ENCODE measurements around the gene CARD9. TPM values are rescaled to one million over a fixed set of nuclear protein-coding genes. Genes with fewer than 3 reads are reported as not detected.

Gene CARD9
- total RNA-seq, 1 donor from 2014 or later: 17.6 TPM

DNA sequence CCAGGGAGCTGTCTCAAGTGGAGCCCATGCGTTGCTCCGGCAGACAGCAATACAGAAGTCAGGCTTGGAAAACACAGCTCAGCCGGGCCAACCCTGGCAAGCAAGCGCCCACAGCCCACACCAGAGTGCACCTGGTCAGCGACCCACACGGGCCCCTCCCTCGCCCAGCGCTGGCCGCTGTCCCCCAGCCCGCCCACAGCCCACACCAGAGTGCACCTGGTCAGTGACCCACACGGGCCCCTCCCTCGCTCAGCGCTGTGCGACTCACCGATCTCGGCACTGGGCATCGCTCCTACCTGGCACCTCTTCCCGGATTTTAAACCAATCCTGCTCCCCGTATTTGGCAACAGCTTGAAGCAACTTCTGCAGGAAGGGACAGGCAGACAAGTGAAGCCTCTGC, 13.7 kb upstream of the CARD9 start:
- no peak overlapping the region for H3K27ac Mint-ChIP-seq
- DNase-seq (ENCODE audit: low spot score): no peak
- H3K27me3 Mint-ChIP-seq (ENCODE audit: low read depth): no peaks in the 10 kb centered on the region
- intact Hi-C loops (cut with micrococcal nuclease): no loop called here
- no peak overlapping the region for H3K4me3 Mint-ChIP-seq (ENCODE audit: low read depth)
- peaks cover 19% of the 10 kb centered on the region for H3K4me1 Mint-ChIP-seq (ENCODE audit: low read depth)
- H3K9me3 Mint-ChIP-seq: no peaks in the 10 kb centered on the region
- peaks cover 79% of the 10 kb centered on the region for H3K36me3 Mint-ChIP-seq (ENCODE audit: low read depth)

DNA sequence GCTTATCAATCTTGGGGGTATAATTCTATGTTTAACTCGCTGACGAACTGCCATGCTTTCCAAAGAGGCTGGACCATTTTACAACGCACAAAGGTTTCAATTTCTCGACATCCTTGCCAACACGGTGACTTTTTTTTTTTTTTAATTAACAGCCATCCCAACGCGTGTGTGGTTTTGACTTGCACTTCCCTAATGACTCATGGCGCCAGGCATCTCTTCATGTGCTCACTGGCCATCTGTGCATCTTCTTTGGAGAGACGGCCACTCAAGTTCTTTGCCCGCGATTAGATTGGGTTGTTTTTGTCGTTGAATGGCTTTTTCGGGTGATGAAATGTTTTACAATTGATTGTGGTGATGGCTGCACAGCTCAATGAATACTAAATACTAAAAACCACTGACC, 12.5 kb upstream of the CARD9 start:
- no peak for DNase-seq (ENCODE audit: low spot score)
- H3K36me3 Mint-ChIP-seq (ENCODE audit: low read depth): peaks cover 74% of the 10 kb centered on the region
- no peaks in the 10 kb centered on the region for H3K9me3 Mint-ChIP-seq
- H3K27me3 Mint-ChIP-seq (ENCODE audit: low read depth): no peaks in the 10 kb centered on the region
- H3K27ac Mint-ChIP-seq: no peak overlapping the region
- peaks cover 19% of the 10 kb centered on the region for H3K4me1 Mint-ChIP-seq (ENCODE audit: low read depth)
- intact Hi-C loops (cut with micrococcal nuclease): no loop called here
- H3K4me3 Mint-ChIP-seq (ENCODE audit: low read depth): no peak overlapping the region

DNA sequence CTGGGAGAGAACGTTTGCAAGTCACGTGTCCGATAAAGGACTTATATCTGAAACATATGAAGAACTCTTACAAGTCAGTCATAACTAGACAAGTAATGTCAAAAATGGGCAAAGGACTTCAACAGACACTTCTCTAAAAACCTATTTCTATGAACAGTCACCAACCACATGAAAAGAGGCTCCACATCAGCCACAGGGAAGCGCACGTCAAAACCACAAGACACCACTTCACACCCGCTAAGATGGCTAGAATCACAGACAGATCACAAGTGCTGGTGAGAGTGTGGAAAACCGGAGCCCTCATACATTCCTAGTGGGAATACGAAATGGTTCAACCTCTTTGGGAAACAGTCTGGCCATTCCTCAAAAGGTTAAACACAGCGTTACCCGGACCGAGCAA, 11.5 kb upstream of the CARD9 start:
- H3K36me3 Mint-ChIP-seq (ENCODE audit: low read depth): peaks cover 72% of the 10 kb centered on the region
- H3K27ac Mint-ChIP-seq: peak overlapping the region; percentile 55
- intact Hi-C loops (cut with micrococcal nuclease): loop anchor here (2.0 kb wide), 1 partner anchor 18 kb away; no protein-coding TSS in a partner anchor
- H3K9me3 Mint-ChIP-seq: no peaks in the 10 kb centered on the region
- H3K4me1 Mint-ChIP-seq (ENCODE audit: low read depth): peaks cover 19% of the 10 kb centered on the region
- H3K4me3 Mint-ChIP-seq (ENCODE audit: low read depth): no peak overlapping the region
- peak; percentile 57 for DNase-seq (ENCODE audit: low spot score)
- no peaks in the 10 kb centered on the region for H3K27me3 Mint-ChIP-seq (ENCODE audit: low read depth)

DNA sequence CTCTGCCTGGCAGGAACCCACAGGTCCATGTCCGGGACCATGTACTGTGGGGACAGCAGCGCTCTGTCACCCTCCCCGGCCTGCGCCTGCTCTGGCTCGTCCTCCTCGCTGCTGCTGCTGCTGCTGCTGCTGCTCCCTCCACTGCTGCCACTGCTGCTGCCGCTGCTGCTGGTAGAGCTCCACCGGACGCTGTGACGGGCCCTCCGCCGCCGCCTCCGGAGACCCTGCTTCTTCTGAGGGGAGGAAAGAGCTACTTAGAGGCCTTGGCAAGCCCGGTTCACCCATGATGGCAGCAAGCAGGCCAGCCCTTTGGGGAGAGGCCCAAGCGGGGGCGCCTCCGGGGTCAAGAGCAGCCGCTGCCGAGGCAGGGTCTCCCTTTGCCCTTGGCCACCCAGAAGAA, 10.0 kb upstream of the CARD9 start:
- Mint-ChIP-seq H3K9me3 (no peaks in the 10 kb centered on the region), H3K27ac (no peak overlapping the region), H3K36me3 (ENCODE audit: low read depth) (peaks cover 58% of the 10 kb centered on the region), H3K4me1 (ENCODE audit: low read depth) (peaks cover 17% of the 10 kb centered on the region), H3K27me3 (ENCODE audit: low read depth) (no peaks in the 10 kb centered on the region), H3K4me3 (ENCODE audit: low read depth) (no peak overlapping the region)
- DNase-seq (ENCODE audit: low spot score): no peak
- intact Hi-C loops (cut with micrococcal nuclease): no loop called here

DNA sequence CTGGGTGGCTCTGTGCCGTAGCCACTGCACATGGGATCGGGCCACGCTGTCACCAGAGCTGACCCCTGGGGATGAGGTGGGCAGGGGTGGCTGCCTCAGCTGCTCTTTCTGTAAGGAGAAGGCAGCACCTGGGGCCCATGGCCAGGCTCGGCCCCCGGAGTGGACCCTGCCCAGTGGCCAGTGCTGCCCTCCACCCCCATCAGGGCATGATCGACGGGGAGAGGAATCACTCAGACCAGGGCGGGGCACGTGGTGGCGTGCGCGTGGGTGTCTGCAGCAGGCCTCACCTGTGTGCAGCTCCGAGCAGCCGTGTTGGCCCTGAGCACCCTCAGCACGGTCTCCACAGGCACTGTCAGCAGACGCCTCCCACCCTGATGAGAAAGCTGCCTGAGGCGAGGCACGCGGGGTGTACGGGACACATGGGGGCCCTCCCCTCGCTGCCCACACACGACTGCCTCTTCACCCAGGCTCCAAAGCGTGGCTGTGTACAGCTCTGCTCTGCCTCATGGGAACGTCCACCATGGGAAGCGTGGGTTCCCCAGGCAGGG, 8.6 kb upstream of the CARD9 start:
- Mint-ChIP-seq H3K27ac (no peak overlapping the region), H3K36me3 (ENCODE audit: low read depth) (peaks cover 47% of the 10 kb centered on the region), H3K9me3 (no peaks in the 10 kb centered on the region), H3K27me3 (ENCODE audit: low read depth) (no peaks in the 10 kb centered on the region), H3K4me3 (ENCODE audit: low read depth) (no peak overlapping the region), H3K4me1 (ENCODE audit: low read depth) (peaks cover 17% of the 10 kb centered on the region)
- intact Hi-C loops (cut with micrococcal nuclease): no loop called here
- DNase-seq (ENCODE audit: low spot score): no peak

DNA sequence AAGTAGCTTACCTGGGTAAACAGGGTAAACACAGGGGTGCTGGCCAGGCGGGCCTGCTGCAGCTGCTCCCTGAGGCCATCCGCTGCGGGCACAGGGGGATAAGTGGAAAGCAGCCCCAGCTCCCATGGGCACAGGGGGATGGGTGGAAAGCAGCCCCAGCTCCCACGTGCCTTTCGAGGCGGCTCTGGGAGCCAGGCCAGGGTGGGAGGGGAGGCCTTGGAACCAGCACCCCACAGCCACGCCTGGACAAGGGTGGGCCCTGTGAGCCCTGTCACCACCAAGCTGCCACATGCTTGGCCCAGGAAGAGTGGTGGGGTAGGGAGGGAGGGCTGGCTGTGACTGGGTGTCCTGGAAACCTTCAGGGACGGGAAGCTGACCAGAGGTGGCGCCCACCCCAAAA, 7.8 kb upstream of the CARD9 start:
- Mint-ChIP-seq H3K36me3 (ENCODE audit: low read depth) (peaks cover 42% of the 10 kb centered on the region), H3K27ac (no peak overlapping the region), H3K27me3 (ENCODE audit: low read depth) (no peaks in the 10 kb centered on the region), H3K4me3 (ENCODE audit: low read depth) (no peak overlapping the region), H3K9me3 (no peaks in the 10 kb centered on the region), H3K4me1 (ENCODE audit: low read depth) (peaks cover 17% of the 10 kb centered on the region)
- no peak for DNase-seq (ENCODE audit: low spot score)
- intact Hi-C loops (cut with micrococcal nuclease): no loop called here

DNA sequence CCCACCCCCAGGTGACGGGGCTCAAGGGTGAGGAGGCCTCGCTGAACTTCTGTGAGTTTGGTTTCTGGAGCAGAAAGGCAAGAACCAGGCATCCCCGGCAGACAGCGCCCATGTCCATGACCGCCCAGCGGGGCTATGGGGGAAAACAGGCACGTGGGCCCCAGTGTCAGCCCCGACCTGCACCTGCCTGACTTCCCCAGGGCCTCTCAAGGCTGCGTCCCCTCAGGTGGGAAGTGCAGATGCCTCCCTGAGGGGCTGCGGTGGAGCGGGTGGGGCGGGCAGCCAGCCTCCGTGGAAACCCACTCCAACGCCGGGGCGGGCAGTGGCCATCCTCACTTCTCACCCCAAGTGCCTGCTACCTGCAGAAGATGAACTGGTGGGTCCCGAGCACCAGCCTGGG, 6.9 kb upstream of the CARD9 start:
- peaks cover 32% of the 10 kb centered on the region for H3K36me3 Mint-ChIP-seq (ENCODE audit: low read depth)
- no peaks in the 10 kb centered on the region for H3K27me3 Mint-ChIP-seq (ENCODE audit: low read depth)
- peaks cover 9% of the 10 kb centered on the region for H3K4me1 Mint-ChIP-seq (ENCODE audit: low read depth)
- intact Hi-C loops (cut with micrococcal nuclease): no loop called here
- H3K27ac Mint-ChIP-seq: no peak overlapping the region
- DNase-seq (ENCODE audit: low spot score): no peak
- H3K9me3 Mint-ChIP-seq: no peaks in the 10 kb centered on the region
- H3K4me3 Mint-ChIP-seq (ENCODE audit: low read depth): no peak overlapping the region

DNA sequence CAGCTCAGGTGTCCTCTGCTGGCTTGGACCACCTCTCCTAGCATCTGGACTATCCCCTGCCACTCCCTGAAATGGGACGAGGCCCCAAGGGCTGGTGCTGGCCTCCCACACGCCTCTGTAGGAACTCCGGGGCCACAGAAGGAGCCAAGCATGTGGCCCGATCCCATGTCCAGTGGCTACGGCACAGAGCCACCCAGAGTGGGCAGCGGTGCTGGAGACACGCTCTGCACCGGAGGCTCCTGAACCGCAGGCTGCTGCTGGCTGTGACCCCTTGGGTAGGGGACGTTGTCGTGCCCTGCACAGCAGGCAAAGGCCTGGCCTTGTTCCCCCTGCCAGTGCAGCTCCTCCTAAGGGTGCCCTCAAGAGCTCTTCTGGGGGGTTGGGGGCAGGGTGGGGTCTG, 6.4 kb upstream of the CARD9 start:
- Mint-ChIP-seq H3K36me3 (ENCODE audit: low read depth) (peaks cover 28% of the 10 kb centered on the region), H3K9me3 (no peaks in the 10 kb centered on the region), H3K27ac (no peak overlapping the region), H3K4me3 (ENCODE audit: low read depth) (no peak overlapping the region), H3K27me3 (ENCODE audit: low read depth) (no peaks in the 10 kb centered on the region), H3K4me1 (ENCODE audit: low read depth) (peaks cover 6% of the 10 kb centered on the region)
- DNase-seq (ENCODE audit: low spot score): no peak
- intact Hi-C loops (cut with micrococcal nuclease): no loop called here

DNA sequence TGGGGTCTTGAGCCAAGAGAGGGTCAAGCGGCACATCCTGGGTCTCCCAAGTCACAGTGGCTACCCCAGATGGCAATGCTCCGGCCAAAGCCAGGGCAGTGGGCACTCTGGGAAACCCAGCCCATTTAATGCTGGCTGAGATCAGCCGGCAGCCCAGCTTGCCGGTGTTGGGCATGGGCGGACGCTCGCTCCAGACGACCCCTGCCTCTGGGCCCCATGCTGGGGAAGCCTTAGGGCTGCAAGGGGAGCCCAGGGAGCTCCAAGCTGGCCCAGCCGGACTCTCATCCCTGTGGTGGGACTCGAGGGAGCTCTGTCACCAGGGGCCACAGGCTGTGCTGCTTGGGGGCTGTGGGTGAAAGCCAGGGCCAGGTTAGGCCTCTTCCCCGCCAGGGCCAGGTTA, 5.9 kb upstream of the CARD9 start:
- H3K4me3 Mint-ChIP-seq (ENCODE audit: low read depth): no peak overlapping the region
- no peak overlapping the region for H3K27ac Mint-ChIP-seq

DNA sequence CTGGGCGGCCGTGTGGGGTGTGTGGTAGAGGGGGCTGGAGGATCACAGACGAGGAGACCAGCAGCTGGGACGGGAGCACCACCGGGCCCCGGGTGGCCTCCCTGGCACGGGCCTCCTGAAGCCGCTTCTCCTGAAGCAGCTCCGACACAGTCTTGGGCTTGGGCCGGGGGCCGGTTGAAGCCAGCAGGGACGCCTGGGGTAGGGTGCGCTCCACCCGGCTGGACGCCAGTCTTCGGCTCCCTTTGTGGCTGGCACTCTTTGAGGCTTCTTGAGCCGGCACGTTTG, 5.5 kb upstream of the CARD9 start:
- H3K27ac Mint-ChIP-seq: no peak overlapping the region
- H3K9me3 Mint-ChIP-seq: no peaks in the 10 kb centered on the region
- peaks cover 25% of the 10 kb centered on the region for H3K36me3 Mint-ChIP-seq (ENCODE audit: low read depth)

More for the DNA sequence above, 5.9 kb upstream of the CARD9 start:
- H3K27me3 Mint-ChIP-seq (ENCODE audit: low read depth): no peaks in the 10 kb centered on the region
- peaks cover 2% of the 10 kb centered on the region for H3K4me1 Mint-ChIP-seq (ENCODE audit: low read depth)
- H3K36me3 Mint-ChIP-seq (ENCODE audit: low read depth): peaks cover 28% of the 10 kb centered on the region
- DNase-seq (ENCODE audit: low spot score): no peak
- intact Hi-C loops (cut with micrococcal nuclease): no loop called here
- H3K9me3 Mint-ChIP-seq: no peaks in the 10 kb centered on the region

DNA sequence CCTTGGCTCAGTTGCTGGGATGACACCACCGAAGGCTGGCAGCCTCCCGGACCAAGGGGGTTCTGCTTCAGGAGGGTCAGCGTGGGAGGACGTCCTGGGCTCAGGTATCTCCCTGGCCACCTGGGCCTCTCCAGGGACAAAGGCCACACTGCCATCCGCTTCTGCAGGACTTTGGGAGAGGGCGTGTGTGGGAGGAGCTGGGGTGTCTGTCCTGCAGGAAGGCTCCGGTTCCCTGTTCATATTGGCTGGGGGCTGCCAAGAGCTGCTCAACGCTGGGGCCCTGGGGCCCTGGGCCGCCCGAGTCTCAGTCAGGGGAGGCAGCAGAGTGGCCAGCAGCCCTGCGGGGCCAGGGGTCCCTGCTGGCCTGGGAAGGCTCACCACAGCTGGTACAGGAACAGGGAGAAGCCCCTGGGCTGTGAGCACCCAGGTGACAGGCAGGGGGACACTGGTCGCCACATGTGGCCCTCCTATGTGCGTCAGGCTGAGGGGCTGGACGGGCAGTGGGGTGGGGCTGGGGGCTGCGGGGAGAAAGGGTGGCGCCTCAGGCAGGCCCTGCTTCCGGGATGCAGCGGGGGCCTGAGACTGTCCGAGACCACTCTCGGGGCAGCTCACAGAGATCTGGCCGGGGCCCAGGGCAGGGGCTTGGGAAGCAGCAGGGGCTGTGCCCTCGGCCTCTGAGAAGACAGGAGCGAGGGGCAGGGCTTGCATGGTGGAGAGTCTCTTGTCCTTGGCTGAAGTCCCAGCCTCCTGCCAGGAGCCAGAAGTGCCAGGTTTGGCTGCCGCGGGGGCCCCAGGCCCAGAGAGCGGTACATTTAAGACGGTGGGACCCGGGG, 4.9 kb upstream of the CARD9 start:
- intact Hi-C loops (cut with micrococcal nuclease): no loop called here
- Mint-ChIP-seq H3K4me3 (ENCODE audit: low read depth) (no peak overlapping the region), H3K27me3 (ENCODE audit: low read depth) (no peaks in the 10 kb centered on the region), H3K27ac (no peak overlapping the region), H3K9me3 (no peaks in the 10 kb centered on the region), H3K4me1 (ENCODE audit: low read depth) (no peaks in the 10 kb centered on the region), H3K36me3 (ENCODE audit: low read depth) (peaks cover 20% of the 10 kb centered on the region)
- DNase-seq (ENCODE audit: low spot score): no peak

More for the DNA sequence above, 5.5 kb upstream of the CARD9 start:
- Mint-ChIP-seq H3K27me3 (ENCODE audit: low read depth) (no peaks in the 10 kb centered on the region), H3K4me3 (ENCODE audit: low read depth) (no peak overlapping the region), H3K4me1 (ENCODE audit: low read depth) (no peaks in the 10 kb centered on the region)
- DNase-seq (ENCODE audit: low spot score): no peak
- intact Hi-C loops (cut with micrococcal nuclease): no loop called here

DNA sequence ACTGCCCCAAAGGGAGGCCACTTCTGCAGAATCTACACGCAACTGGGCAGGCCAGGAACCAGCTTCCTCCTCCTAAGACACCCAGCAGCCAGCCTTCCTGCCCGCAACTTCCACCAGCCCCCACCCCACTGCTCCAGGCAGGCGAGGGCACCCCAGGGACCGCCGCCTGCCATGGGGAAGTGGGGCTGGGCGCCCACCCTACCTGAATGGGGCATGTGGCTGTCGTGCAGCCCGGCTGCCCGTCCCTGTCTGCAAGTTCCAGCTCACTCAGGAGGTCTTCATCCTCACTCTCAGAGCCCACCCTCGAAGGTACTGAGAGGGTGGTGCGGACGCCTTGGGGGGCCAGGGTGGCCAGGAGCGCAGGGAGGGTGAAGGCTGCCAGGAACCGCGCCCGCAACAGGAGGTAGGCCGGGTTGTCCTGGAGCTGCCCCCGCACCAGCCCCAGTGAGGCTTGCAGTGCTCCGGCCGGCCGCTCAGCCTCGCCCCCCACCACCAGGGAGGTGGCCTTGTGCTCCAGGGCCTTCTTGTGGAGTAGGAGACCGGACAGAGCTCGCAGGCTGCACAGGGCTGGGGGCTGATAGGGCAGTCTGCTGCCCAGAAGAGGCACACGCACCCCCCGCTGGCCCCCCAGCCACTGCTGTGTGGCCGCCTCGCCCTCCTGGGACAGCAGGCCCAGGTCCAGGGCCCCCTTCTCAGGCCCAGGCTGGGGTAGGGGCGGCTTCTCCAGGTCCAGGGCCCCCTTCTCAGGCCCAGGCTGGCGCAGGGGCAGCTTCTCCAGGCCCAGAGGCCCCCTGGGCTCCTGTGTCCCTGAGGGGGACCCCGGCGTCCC, 4.1 kb upstream of the CARD9 start:
- Mint-ChIP-seq H3K4me3 (ENCODE audit: low read depth) (no peak overlapping the region), H3K9me3 (no peaks in the 10 kb centered on the region), H3K36me3 (ENCODE audit: low read depth) (peaks cover 15% of the 10 kb centered on the region), H3K4me1 (ENCODE audit: low read depth) (no peaks in the 10 kb centered on the region), H3K27me3 (ENCODE audit: low read depth) (no peaks in the 10 kb centered on the region), H3K27ac (no peak overlapping the region)
- intact Hi-C loops (cut with micrococcal nuclease): no loop called here
- DNase-seq (ENCODE audit: low spot score): no peak

DNA sequence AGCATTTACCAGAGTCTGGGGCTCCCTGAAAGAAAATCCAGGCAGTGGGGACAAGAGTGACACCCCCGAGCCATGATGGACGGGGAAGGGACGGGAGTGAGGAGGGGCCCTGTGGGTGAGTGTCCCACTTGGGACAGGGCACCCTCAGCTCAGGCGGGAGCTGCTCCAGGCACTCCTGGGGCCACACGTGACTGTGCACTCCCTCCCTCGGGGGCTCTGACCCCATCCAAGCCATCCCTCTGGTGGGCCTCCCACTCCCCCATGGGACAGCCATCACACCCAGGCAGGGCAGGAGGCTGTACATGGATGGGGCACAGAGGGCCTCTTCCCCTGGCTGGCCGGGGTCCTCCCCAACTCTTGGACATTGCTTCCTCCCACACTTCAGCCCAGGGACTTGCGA, 3.0 kb upstream of the CARD9 start:
- no peak overlapping the region for H3K27ac Mint-ChIP-seq
- intact Hi-C loops (cut with micrococcal nuclease): no loop called here
- no peaks in the 10 kb centered on the region for H3K9me3 Mint-ChIP-seq
- DNase-seq (ENCODE audit: low spot score): no peak
- no peaks in the 10 kb centered on the region for H3K27me3 Mint-ChIP-seq (ENCODE audit: low read depth)
- no peak overlapping the region for H3K4me3 Mint-ChIP-seq (ENCODE audit: low read depth)
- peaks cover 10% of the 10 kb centered on the region for H3K36me3 Mint-ChIP-seq (ENCODE audit: low read depth)
- H3K4me1 Mint-ChIP-seq (ENCODE audit: low read depth): no peaks in the 10 kb centered on the region
